ENCODE measurements around the gene ACYP1. TPM values are rescaled to one million over a fixed set of nuclear protein-coding genes. Genes with fewer than 3 reads are reported as not detected.
A peak's percentile ranks its signal among the peaks of the same experiment; 100 is the strongest.

The ACYP1 gene
- total RNA-seq, 1 donor from 2014 or later, result 15.3 TPM

DNA sequence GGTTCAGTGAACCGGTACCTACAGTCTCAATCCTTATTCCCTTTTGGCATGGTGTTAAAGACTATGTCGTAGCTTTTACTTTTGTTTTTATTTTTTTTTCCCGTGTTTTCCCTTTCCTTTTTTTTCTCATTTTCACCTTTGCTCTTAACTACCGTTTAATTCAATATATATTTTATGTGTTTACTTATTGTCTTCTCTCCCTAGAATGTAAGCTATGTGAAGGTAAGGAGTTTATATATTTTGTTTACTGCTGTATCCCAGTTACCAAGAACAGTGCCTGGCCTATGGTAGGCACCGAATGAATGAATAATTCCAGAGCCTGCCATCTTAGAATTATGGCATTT lies 12.3 kb downstream of the ACYP1 start:
- Histone ChIP-seq H3K4me1 (peaks cover 13% of the 10 kb centered on the region), H3K4me3 (peak overlapping the region; percentile 70), H3K27ac (peak overlapping the region; percentile 93), H3K9me3 (no peaks in the 10 kb centered on the region), H3K27me3 (no peaks in the 10 kb centered on the region), H3K36me3 (no peaks in the 10 kb centered on the region)
- intact Hi-C loops (cut with DNase I), result no loop called here
- ATAC-seq (no peak), DNase-seq (no peak)
- TF ChIP-seq, protein P1, sequence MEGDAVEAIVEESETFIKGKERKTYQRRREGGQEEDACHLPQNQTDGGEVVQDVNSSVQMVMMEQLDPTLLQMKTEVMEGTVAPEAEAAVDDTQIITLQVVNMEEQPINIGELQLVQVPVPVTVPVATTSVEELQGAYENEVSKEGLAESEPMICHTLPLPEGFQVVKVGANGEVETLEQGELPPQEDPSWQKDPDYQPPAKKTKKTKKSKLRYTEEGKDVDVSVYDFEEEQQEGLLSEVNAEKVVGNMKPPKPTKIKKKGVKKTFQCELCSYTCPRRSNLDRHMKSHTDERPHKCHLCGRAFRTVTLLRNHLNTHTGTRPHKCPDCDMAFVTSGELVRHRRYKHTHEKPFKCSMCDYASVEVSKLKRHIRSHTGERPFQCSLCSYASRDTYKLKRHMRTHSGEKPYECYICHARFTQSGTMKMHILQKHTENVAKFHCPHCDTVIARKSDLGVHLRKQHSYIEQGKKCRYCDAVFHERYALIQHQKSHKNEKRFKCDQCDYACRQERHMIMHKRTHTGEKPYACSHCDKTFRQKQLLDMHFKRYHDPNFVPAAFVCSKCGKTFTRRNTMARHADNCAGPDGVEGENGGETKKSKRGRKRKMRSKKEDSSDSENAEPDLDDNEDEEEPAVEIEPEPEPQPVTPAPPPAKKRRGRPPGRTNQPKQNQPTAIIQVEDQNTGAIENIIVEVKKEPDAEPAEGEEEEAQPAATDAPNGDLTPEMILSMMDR (IDR thresholded peaks at IDR 0.05), result no peak

DNA sequence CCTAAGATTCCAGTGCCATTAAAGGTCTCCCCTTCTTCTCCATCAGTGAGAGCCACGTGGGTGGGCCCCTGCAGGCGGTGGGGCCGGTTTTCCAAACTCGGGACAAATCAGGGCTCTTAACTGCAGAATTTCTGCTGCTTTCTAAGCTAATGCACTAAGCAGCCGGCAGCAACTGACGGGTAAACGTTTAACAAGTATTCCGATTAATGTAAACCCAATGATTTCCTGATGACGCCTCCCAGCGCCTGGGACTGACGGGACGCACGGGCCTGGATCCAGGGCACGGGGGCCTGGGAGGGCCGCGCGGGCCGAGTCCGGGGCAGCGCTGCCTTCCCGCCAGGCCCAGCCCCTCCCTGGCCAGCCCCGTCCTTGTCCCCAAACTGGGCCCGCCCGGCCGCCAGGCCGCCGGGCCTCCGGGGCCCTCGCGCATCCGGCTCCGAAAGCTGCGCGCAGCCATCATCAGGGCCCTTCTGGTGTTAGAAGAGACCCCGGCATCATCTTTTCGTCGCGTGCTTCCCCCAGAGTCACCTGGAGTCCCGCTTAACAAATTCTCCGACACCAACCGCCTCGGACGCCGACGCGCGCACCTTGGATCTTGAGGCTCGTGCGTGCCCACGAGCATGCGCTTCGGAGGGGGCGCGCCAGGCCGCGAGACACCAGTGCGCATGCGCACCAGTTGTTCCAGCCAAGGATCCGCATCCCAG lies 12.8 kb downstream of the ACYP1 start, which contains the start of gene MLH3:
Gene MLH3 (minus strand): TSS at position 616 of the 704 bp plus-strand sequence. CDS start 1,812 bp downstream, outside the sequence.
- peak; percentile 93 for DNase-seq
- Histone ChIP-seq H3K36me3 (no peaks in the 10 kb centered on the region), H3K27me3 (no peaks in the 10 kb centered on the region), H3K9me3 (no peaks in the 10 kb centered on the region), H3K4me1 (peaks cover 13% of the 10 kb centered on the region), H3K27ac (peak within 1 kb of the TSS; percentile 93), H3K4me3 (peak within 1 kb of the TSS; percentile 70)
- ATAC-seq, result peak; percentile 94
- intact Hi-C loops (cut with DNase I), result no loop called here
- TF ChIP-seq, protein P1 (IDR thresholded peaks at IDR 0.05), result no peak

DNA sequence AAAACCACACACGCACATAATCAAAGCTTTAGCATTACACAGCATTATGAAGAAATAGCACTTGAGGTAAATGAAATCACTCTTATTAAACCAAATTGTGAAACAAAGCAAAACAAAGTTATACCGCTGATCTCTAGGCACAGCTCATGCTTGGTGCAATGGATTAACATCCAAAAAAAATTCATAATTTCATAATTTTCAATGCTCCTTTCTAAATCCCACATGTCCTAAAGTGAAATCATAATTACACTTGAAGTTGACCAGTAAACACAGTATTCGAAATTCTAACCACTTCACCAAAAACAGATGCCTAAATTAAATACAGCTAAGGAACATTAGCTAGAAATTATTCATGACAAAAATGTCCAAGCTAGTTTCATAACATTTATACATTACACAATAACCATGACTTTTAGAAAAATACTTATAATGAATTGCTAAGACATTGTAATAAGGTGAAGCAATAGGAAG lies 14.1 kb downstream of the ACYP1 start:
- peak overlapping the region; percentile 93 for H3K27ac ChIP-seq

DNA sequence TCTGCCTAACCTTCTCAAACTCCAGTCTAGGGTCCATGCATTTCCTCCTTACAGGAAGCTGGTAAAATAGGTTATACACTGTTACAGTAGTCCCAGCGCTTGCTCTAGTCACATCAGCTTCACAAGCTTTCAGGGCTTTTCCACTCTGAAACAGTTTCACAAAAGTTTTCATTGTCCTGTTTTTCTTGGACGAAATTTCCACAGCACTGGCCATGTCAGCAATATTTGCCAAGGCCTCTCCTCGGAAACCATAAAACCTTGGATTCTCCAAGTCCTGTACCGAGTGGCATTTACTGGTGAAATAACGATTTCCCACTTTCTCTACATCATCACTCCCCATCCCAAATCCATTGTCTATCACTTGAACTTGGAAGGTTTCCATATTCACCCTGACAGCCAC lies 14.7 kb downstream of the ACYP1 start:
- DNase-seq (no peak), ATAC-seq (no peak)
- Histone ChIP-seq H3K27ac (peak overlapping the region; percentile 93), H3K4me3 (peak overlapping the region; percentile 70), H3K27me3 (no peaks in the 10 kb centered on the region), H3K9me3 (no peaks in the 10 kb centered on the region), H3K4me1 (peaks cover 25% of the 10 kb centered on the region), H3K36me3 (no peaks in the 10 kb centered on the region)
- TF ChIP-seq, protein P1 (IDR thresholded peaks at IDR 0.05), result no peak
- intact Hi-C loops (cut with DNase I), result no loop called here

More for the DNA sequence above, 14.1 kb downstream of the ACYP1 start:
- Histone ChIP-seq H3K4me1 (peaks cover 20% of the 10 kb centered on the region), H3K36me3 (no peaks in the 10 kb centered on the region), H3K9me3 (no peaks in the 10 kb centered on the region), H3K4me3 (peak overlapping the region; percentile 70), H3K27me3 (no peaks in the 10 kb centered on the region)
- DNase-seq (no peak), ATAC-seq (no peak)
- intact Hi-C loops (cut with DNase I), result no loop called here
- TF ChIP-seq, protein P1 (IDR thresholded peaks at IDR 0.05), result no peak

DNA sequence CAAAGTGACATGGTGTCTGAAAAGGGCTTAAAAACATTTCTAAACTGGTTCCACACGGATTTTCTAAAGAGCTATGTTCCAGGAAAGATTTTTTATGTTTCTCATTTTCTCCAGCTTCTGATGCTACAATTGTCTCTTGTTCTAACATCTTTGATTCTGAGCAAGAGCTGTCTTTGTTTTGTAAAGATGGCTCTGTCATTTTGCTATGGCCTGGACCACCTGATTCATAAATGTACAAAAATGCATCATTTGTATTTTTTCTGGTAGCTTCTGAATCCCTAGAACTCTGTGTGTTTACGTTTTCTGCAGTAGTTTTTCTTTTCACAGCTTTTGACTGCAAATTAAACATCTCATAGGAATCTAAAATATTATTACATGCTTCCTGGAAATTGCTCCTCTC lies 15.7 kb downstream of the ACYP1 start:
- Histone ChIP-seq H3K9me3 (no peaks in the 10 kb centered on the region), H3K27me3 (no peaks in the 10 kb centered on the region), H3K4me1 (peaks cover 25% of the 10 kb centered on the region), H3K4me3 (no peak overlapping the region), H3K27ac (no peak overlapping the region), H3K36me3 (no peaks in the 10 kb centered on the region)
- intact Hi-C loops (cut with DNase I), result no loop called here
- TF ChIP-seq, protein P1 (IDR thresholded peaks at IDR 0.05), result no peak
- DNase-seq (no peak), ATAC-seq (no peak)

Measured in upper lobe of right lung (tissue), 1 donor.